NCI-H1694 treated with DMSO at 0.1 percent for 48 hours (cell line): ENCODE measurements around the gene ARHGAP8.
A peak's percentile ranks its signal among the peaks of the same experiment; 100 is the strongest.

Experiments
- DNase-seq: peaks from one replicate; lab custom pipeline; 2025; lab: John Stamatoyannopoulos, UW

The ARHGAP8 gene

GRCh38 chr22:44752285-44753188, at the start of gene ARHGAP8:
Gene ARHGAP8, plus strand, starts transcription at chr22:44752575. Its CDS starts 33,953 bp downstream, at chr22:44786528.
- DNase-seq, result no peak

GRCh38 chr22:44703255-44703870, 49.0 kb upstream of the ARHGAP8 start:
- DNase-seq, result no peak

- no peak for DNase-seq
Observed at GRCh38 chr22:44704159-44705021, 48.0 kb upstream of the ARHGAP8 start.

GRCh38 chr22:44705022-44705297, 47.4 kb upstream of the ARHGAP8 start:
- DNase-seq, result no peak

GRCh38 chr22:44706488-44706887, 45.9 kb upstream of the ARHGAP8 start:
- DNase-seq, result no peak

- no peak for DNase-seq
Observed at GRCh38 chr22:44707178-44707577, 45.2 kb upstream of the ARHGAP8 start.

- no peak for DNase-seq
Observed at GRCh38 chr22:44707752-44708151, 44.6 kb upstream of the ARHGAP8 start.

GRCh38 chr22:44709881-44710392, 42.4 kb upstream of the ARHGAP8 start:
- DNase-seq, result no peak

- DNase-seq, result no peak
Observed at GRCh38 chr22:44710474-44711240, 41.7 kb upstream of the ARHGAP8 start.

- no peak for DNase-seq
Observed at GRCh38 chr22:44711241-44711560, 41.2 kb upstream of the ARHGAP8 start.

GRCh38 chr22:44711690-44712555, 40.5 kb upstream of the ARHGAP8 start:
- DNase-seq, result peak; percentile 70

- DNase-seq, result no peak
Observed at GRCh38 chr22:44712962-44713361, 39.4 kb upstream of the ARHGAP8 start.

- DNase-seq, result no peak
Observed at GRCh38 chr22:44714703-44715350, 37.5 kb upstream of the ARHGAP8 start.

- no peak for DNase-seq
Observed at GRCh38 chr22:44718418-44718817, 34.0 kb upstream of the ARHGAP8 start.

GRCh38 chr22:44719586-44720368, 32.6 kb upstream of the ARHGAP8 start:
- no peak for DNase-seq

- no peak for DNase-seq
Observed at GRCh38 chr22:44721213-44721612, 31.2 kb upstream of the ARHGAP8 start.

GRCh38 chr22:44722611-44723010, 29.8 kb upstream of the ARHGAP8 start:
- DNase-seq, result no peak

GRCh38 chr22:44723801-44724200, 28.6 kb upstream of the ARHGAP8 start:
- no peak for DNase-seq

- no peak for DNase-seq
Observed at GRCh38 chr22:44724416-44724815, 28.0 kb upstream of the ARHGAP8 start.

GRCh38 chr22:44724859-44725258, 27.5 kb upstream of the ARHGAP8 start:
- no peak for DNase-seq
